Calu3 (cell line): ENCODE data around the gene TIMM22. TPM values are rescaled to one million over a fixed set of nuclear protein-coding genes. Genes with fewer than 3 reads are reported as not detected.

Source experiments
- BruUV-seq: library from RNA; stranded (reverse); fragments of 400-500 nt; replicated peaks from 2 replicates; lab custom pipeline; 2021; lab: Mats Ljungman, UMichigan
- CTCF ChIA-PET: fragments of 300-600 bp; sonication (Branson Sonifier 250); formaldehyde crosslinking; loops from one replicate; lab custom pipeline; 2022; ENCODE audit warnings: antibody characterized with exemption; lab: Charles Lee
- DNase-seq: peaks from one replicate; pipeline ENCODE4 v3.0.0; 2022
- H3K27ac Mint-ChIP-seq: one replicate; pipeline ENCODE4 v1.8.0; 2022; ENCODE audit warnings: mixed read lengths; ENCODE audit not compliant: unreplicated experiment
- H3K27me3 Mint-ChIP-seq: one replicate; pipeline ENCODE4 v1.8.0; 2022; ENCODE audit warnings: mixed read lengths; ENCODE audit not compliant: unreplicated experiment
- H3K36me3 Mint-ChIP-seq: one replicate; pipeline ENCODE4 v1.8.0; 2022; ENCODE audit warnings: mild to moderate bottlenecking, moderate library complexity, mixed read lengths; ENCODE audit not compliant: insufficient read depth, unreplicated experiment
- H3K4me1 Mint-ChIP-seq: one replicate; pipeline ENCODE4 v1.8.0; 2022; ENCODE audit warnings: mild to moderate bottlenecking, low read depth, mixed read lengths; ENCODE audit not compliant: unreplicated experiment
- H3K4me3 Mint-ChIP-seq: one replicate; pipeline ENCODE4 v1.8.0; 2022; ENCODE audit warnings: mild to moderate bottlenecking, low read depth, moderate library complexity, mixed read lengths; ENCODE audit not compliant: unreplicated experiment
- H3K9me3 Mint-ChIP-seq: one replicate; pipeline ENCODE4 v1.8.0; 2022; ENCODE audit warnings: low read depth, mixed read lengths; ENCODE audit not compliant: unreplicated experiment
- CTCF ChIP-seq: fragments of 200-600 bp; IDR thresholded peaks from one replicate; pipeline ENCODE4 v1.8.0; 2022; ENCODE audit warnings: antibody characterized with exemption; ENCODE audit not compliant: unreplicated experiment
- intact Hi-C: fragments of 100-400 bp; cut with micrococcal nuclease; formaldehyde crosslinking; loops from one replicate; pipeline ENCODE4 v1.10.0; 2022; ENCODE audit not compliant: unreplicated experiment
- total RNA-seq: library from RNA; stranded (reverse); gene quantifications from 2 replicates; pipeline ENCODE4 v1.2.3, GENCODE V29; 2022

Gene TIMM22
- total RNA-seq, 1 experiment from 2014 or later: 7.2 TPM

- intact Hi-C loops: no loop called here
- no peak overlapping the region for H3K27ac Mint-ChIP-seq
- H3K27me3 Mint-ChIP-seq: peaks cover 11% of the 10 kb centered on the region
- H3K36me3 Mint-ChIP-seq: peaks cover 5% of the 10 kb centered on the region
- H3K4me1 Mint-ChIP-seq: peaks cover under 1% of the 10 kb centered on the region
- no peak for DNase-seq
- peak overlapping the region; percentile 46 for H3K4me3 Mint-ChIP-seq
- no peaks in the 10 kb centered on the region for H3K9me3 Mint-ChIP-seq
- no peak for TF ChIP-seq CTCF
- CTCF ChIA-PET: no interaction called here
- no TSS peak for BruUV-seq
These were observed 18.5 kb upstream of the TIMM22 start for GRCh38 chr17:978103-979093.

- no peaks in the 10 kb centered on the region for H3K9me3 Mint-ChIP-seq
- H3K36me3 Mint-ChIP-seq: peaks cover 5% of the 10 kb centered on the region
- H3K27me3 Mint-ChIP-seq: peaks cover 11% of the 10 kb centered on the region
- CTCF ChIA-PET: interaction anchor here (1.0 to 1.1 kb wide), 3 partner anchors 45 to 184 kb away, joined by 3 to 4 read pairs (median 3); no protein-coding TSS in a partner anchor
- no peaks in the 10 kb centered on the region for H3K4me1 Mint-ChIP-seq
- no peak for TF ChIP-seq CTCF
- peak overlapping the region; percentile 73 for H3K4me3 Mint-ChIP-seq
- no peak for DNase-seq
- no TSS peak for BruUV-seq
- no peak overlapping the region for H3K27ac Mint-ChIP-seq
- intact Hi-C loops: no loop called here
These were observed 17.8 kb upstream of the TIMM22 start for GRCh38 chr17:979212-979538.

GRCh38 chr17:979539-980405 is 17.2 kb upstream of the TIMM22 start, which contains the start of gene NXN:
Gene NXN (minus strand): TSS chr17:979776.
- intact Hi-C loops: loop anchor here (10.0 kb wide), 1 partner anchor 105 kb away; no protein-coding TSS in a partner anchor
- Mint-ChIP-seq H3K27me3 (peaks cover 11% of the 10 kb centered on the region), H3K4me1 (no peaks in the 10 kb centered on the region), H3K9me3 (no peaks in the 10 kb centered on the region), H3K27ac (no peak within 1 kb of the TSS), H3K4me3 (peak within 1 kb of the TSS; percentile 73), H3K36me3 (peaks cover 5% of the 10 kb centered on the region)
- CTCF ChIA-PET: interaction anchor here (0.6 to 1.1 kb wide), 6 partner anchors 17 to 185 kb away, joined by 3 to 4 read pairs (median 3); partner anchors contain the start of gene TIMM22
- no TSS peak for BruUV-seq
- DNase-seq: peak; percentile 82
- TF ChIP-seq CTCF: no peak
